ENCODE measurements around the gene PTBP1. TPM values are rescaled to one million over a fixed set of nuclear protein-coding genes. Genes with fewer than 3 reads are reported as not detected.

The PTBP1 gene
- total RNA-seq, 2 donors from 2014 or later = 284 to 457 TPM

GRCh38 chr19:768424-768823, 28.8 kb upstream of the PTBP1 start:
- no peak for TF ChIP-seq CTCF (IDR thresholded peaks at IDR 0.05)
- Histone ChIP-seq H3K9me3 (no peaks in the 10 kb centered on the region), H3K36me3 (no peaks in the 10 kb centered on the region), H3K4me1 (no peaks in the 10 kb centered on the region), H3K4me3 (no peak overlapping the region), H3K9ac (ENCODE audit: low read depth in 2 of 2, low read length in 2 of 2) (no peak overlapping the region), H3K27me3 (no peaks in the 10 kb centered on the region), H3K27ac (no peak overlapping the region)
- no peak for DNase-seq
- intact Hi-C loops (cut with DNase I) = loop anchor here (10.0 kb wide), 1 partner anchor 86 kb away; the partner anchor contains the start of genes CFD and ELANE

GRCh38 chr19:769616-770015, 27.6 kb upstream of the PTBP1 start:
- Histone ChIP-seq H3K27ac (no peak overlapping the region), H3K9me3 (no peaks in the 10 kb centered on the region), H3K4me1 (no peaks in the 10 kb centered on the region), H3K27me3 (no peaks in the 10 kb centered on the region), H3K36me3 (no peaks in the 10 kb centered on the region), H3K4me3 (no peak overlapping the region), H3K9ac (ENCODE audit: low read depth in 2 of 2, low read length in 2 of 2) (no peak overlapping the region)
- intact Hi-C loops (cut with DNase I) = loop anchor here (2.0 to 10.0 kb wide), 3 partner anchors 85 to 205 kb away; partner anchors contain the start of genes CFD and ELANE
- DNase-seq = no peak
- no peak for TF ChIP-seq CTCF (IDR thresholded peaks at IDR 0.05)

GRCh38 chr19:771332-771785, 25.9 kb upstream of the PTBP1 start:
- no peak overlapping the region for H3K4me3 ChIP-seq
- H3K9me3 ChIP-seq = no peaks in the 10 kb centered on the region
- no peaks in the 10 kb centered on the region for H3K27me3 ChIP-seq
- H3K36me3 ChIP-seq = no peaks in the 10 kb centered on the region
- H3K4me1 ChIP-seq = no peaks in the 10 kb centered on the region
- no peak for DNase-seq
- intact Hi-C loops (cut with DNase I) = loop anchor here (2.0 to 10.0 kb wide), 2 partner anchors 149 to 203 kb away; no protein-coding TSS in a partner anchor
- no peak overlapping the region for H3K27ac ChIP-seq
- peak; percentile 37 for TF ChIP-seq CTCF (IDR thresholded peaks at IDR 0.05)
- H3K9ac ChIP-seq (ENCODE audit: low read depth in 2 of 2, low read length in 2 of 2) = no peak overlapping the region

- no peaks in the 10 kb centered on the region for H3K27me3 ChIP-seq
- H3K4me1 ChIP-seq = no peaks in the 10 kb centered on the region
- H3K4me3 ChIP-seq = no peak overlapping the region
- H3K27ac ChIP-seq = no peak overlapping the region
- DNase-seq = no peak
- intact Hi-C loops (cut with DNase I) = loop anchor here (10.0 kb wide), 1 partner anchor 203 kb away; no protein-coding TSS in a partner anchor
- H3K36me3 ChIP-seq = no peaks in the 10 kb centered on the region
- no peak overlapping the region for H3K9ac ChIP-seq (ENCODE audit: low read depth in 2 of 2, low read length in 2 of 2)
- no peaks in the 10 kb centered on the region for H3K9me3 ChIP-seq
- no peak for TF ChIP-seq CTCF (IDR thresholded peaks at IDR 0.05)
These were observed 25.2 kb upstream of the PTBP1 start for GRCh38 chr19:772063-772462.

- Histone ChIP-seq H3K4me3 (no peak overlapping the region), H3K27ac (no peak overlapping the region), H3K36me3 (no peaks in the 10 kb centered on the region), H3K27me3 (no peaks in the 10 kb centered on the region), H3K9ac (ENCODE audit: low read depth in 2 of 2, low read length in 2 of 2) (no peak overlapping the region), H3K4me1 (no peaks in the 10 kb centered on the region), H3K9me3 (no peaks in the 10 kb centered on the region)
- TF ChIP-seq CTCF (IDR thresholded peaks at IDR 0.05) = no peak
- no peak for DNase-seq
- intact Hi-C loops (cut with DNase I) = loop anchor here (10.0 kb wide), 1 partner anchor 202 kb away; no protein-coding TSS in a partner anchor
These were observed 24.4 kb upstream of the PTBP1 start for GRCh38 chr19:772730-773436.

Measured in colonic mucosa (tissue), 4 donors.